Panc1 (cell line): ENCODE results near the gene MIA3. TPM values are rescaled to one million over a fixed set of nuclear protein-coding genes. Genes with fewer than 3 reads are reported as not detected.

Experiments used
- ATAC-seq: fragments of 200-7000 bp; cut with Tn5 transposase; 2 replicates; pipeline ENCODE4 v1.9.1; 2020; ENCODE audit warnings: mild to moderate bottlenecking, moderate library complexity
- Bru-seq: library from RNA; stranded (reverse); fragments of 400-500 nt; gene quantifications from one replicate; lab custom pipeline; 2021; lab: Mats Ljungman, UMichigan
- BruChase-seq, 2 experiments: library from RNA; stranded (reverse); fragments of 400-500 nt; gene quantifications; one replicate each; lab custom pipeline; 2021; lab: Mats Ljungman, UMichigan
- BruUV-seq: library from RNA; stranded (reverse); fragments of 400-500 nt; replicated peaks from 2 replicates; lab custom pipeline; 2021; lab: Mats Ljungman, UMichigan
- CTCF ChIA-PET: fragments of 300-600 bp; sonication (Branson Sonifier 250); formaldehyde crosslinking; loops from one replicate; lab custom pipeline; 2022; ENCODE audit warnings: antibody characterized with exemption; lab: Charles Lee
- POLR2A ChIA-PET: fragments of 300-600 bp; sonication (Branson Sonifier 250); formaldehyde crosslinking; loops from one replicate; lab custom pipeline; 2022; ENCODE audit warnings: antibody characterized with exemption; lab: Charles Lee
- DNase-seq: peaks from one replicate; pipeline ENCODE4 v3.0.0-alpha.2; 2010; ENCODE audit warnings: low read depth, low spot score
- H3K27ac ChIP-seq: 2 replicates; pipeline ENCODE4 v1.5.1; 2011; ENCODE audit warnings: mild to moderate bottlenecking, low read length, inconsistent platforms
- H3K27me3 ChIP-seq: fragments of 200-500 bp; sonication (Bioruptor generic); 2 replicates; pipeline ENCODE4 v1.6.0; 2014; ENCODE audit warnings: low read length, inconsistent platforms; ENCODE audit not compliant: control insufficient read depth, insufficient read depth
- H3K36me3 ChIP-seq: fragments of 200-500 bp; sonication (Bioruptor generic); 2 replicates; pipeline ENCODE4 v1.5.1; 2014; ENCODE audit warnings: inconsistent platforms, mild to moderate bottlenecking, low read length, moderate library complexity; ENCODE audit not compliant: control insufficient read depth, insufficient read depth
- H3K4me1 ChIP-seq: 2 replicates; pipeline ENCODE4 v1.5.1; 2011; ENCODE audit warnings: inconsistent platforms, mild to moderate bottlenecking, low read length, moderate library complexity; ENCODE audit not compliant: control insufficient read depth, insufficient read depth
- H3K4me3 ChIP-seq, 2 experiments: 2 replicates each; pipeline ENCODE4 v1.5.1; 2011 to 2012; ENCODE audit warnings: low read depth in 2 of 2, low read length in 2 of 2, mild to moderate bottlenecking in 2 of 2, inconsistent platforms in 1 of 2, moderate library complexity in 1 of 2
- H3K9me3 ChIP-seq: fragments of 200-500 bp; sonication (Bioruptor generic); 2 replicates; pipeline ENCODE4 v1.5.1; 2014; ENCODE audit warnings: low read depth, mild to moderate bottlenecking, inconsistent platforms, low read length, moderate library complexity; ENCODE audit not compliant: control insufficient read depth, insufficient read depth
- POLR2AphosphoS5 ChIP-seq: IDR thresholded peaks from 2 replicates; pipeline ENCODE4 v1.6.1; 2012; ENCODE audit warnings: mild to moderate bottlenecking, low read depth, low read length, moderate library complexity
- SIN3A ChIP-seq: IDR thresholded peaks from 2 replicates; pipeline ENCODE4 v1.6.1; 2012; ENCODE audit warnings: low read depth, mild to moderate bottlenecking, low read length, moderate library complexity, borderline replicate concordance; ENCODE audit not compliant: insufficient read depth
- TCF7L2 ChIP-seq: IDR thresholded peaks from 2 replicates; pipeline ENCODE4 v1.6.1; 2011; ENCODE audit warnings: mild to moderate bottlenecking, low read depth, low read length, inconsistent platforms
- in situ Hi-C: cut with HindIII; loops from 2 replicates; pipeline ENCODE4 v1.10.0; 2016; ENCODE audit warnings: low sequenced_read_pairs, low pct_unique_long_range_greater_than_20kb
- intact Hi-C: fragments of 100-400 bp; cut with micrococcal nuclease; formaldehyde crosslinking; loops from one replicate; pipeline ENCODE4 v1.10.0; 2022; ENCODE audit not compliant: unreplicated experiment
- long read RNA-seq: library from polyadenylated mRNA; unstranded; transcript quantifications from one replicate; pipeline ENCODE4 v2.0.0, GENCODE V29; 2021; ENCODE audit not compliant: unreplicated experiment
- polyA plus RNA-seq: library from polyadenylated mRNA; unstranded; fragments of >200 nt; gene quantifications from one replicate; pipeline ENCODE4 v1.2.1, GENCODE V29; 2012; ENCODE audit warnings: missing spikeins; ENCODE audit not compliant: insufficient read length
- total RNA-seq: library from RNA; stranded (reverse); gene quantifications from one replicate; pipeline ENCODE4 v1.2.1, GENCODE V29; 2021; ENCODE audit not compliant: unreplicated experiment
- TF ChIP-seq, protein P1 (sequence below), 2 experiments: IDR thresholded peaks; 2 replicates each; pipeline ENCODE4 v1.6.1; 2011 to 2012; ENCODE audit warnings: low read depth in 2 of 2, control low read depth in 1 of 2, low read length in 1 of 2, mild to moderate bottlenecking in 1 of 2, moderate library complexity in 1 of 2; ENCODE audit not compliant: insufficient read depth in 1 of 2
- TF ChIP-seq, protein P2 (sequence below): fragments of 450-650 bp; IDR thresholded peaks from 2 replicates; pipeline ENCODE4 v1.5.1; 2017; ENCODE audit warnings: mild to moderate bottlenecking

MIA3 gene, protein sequence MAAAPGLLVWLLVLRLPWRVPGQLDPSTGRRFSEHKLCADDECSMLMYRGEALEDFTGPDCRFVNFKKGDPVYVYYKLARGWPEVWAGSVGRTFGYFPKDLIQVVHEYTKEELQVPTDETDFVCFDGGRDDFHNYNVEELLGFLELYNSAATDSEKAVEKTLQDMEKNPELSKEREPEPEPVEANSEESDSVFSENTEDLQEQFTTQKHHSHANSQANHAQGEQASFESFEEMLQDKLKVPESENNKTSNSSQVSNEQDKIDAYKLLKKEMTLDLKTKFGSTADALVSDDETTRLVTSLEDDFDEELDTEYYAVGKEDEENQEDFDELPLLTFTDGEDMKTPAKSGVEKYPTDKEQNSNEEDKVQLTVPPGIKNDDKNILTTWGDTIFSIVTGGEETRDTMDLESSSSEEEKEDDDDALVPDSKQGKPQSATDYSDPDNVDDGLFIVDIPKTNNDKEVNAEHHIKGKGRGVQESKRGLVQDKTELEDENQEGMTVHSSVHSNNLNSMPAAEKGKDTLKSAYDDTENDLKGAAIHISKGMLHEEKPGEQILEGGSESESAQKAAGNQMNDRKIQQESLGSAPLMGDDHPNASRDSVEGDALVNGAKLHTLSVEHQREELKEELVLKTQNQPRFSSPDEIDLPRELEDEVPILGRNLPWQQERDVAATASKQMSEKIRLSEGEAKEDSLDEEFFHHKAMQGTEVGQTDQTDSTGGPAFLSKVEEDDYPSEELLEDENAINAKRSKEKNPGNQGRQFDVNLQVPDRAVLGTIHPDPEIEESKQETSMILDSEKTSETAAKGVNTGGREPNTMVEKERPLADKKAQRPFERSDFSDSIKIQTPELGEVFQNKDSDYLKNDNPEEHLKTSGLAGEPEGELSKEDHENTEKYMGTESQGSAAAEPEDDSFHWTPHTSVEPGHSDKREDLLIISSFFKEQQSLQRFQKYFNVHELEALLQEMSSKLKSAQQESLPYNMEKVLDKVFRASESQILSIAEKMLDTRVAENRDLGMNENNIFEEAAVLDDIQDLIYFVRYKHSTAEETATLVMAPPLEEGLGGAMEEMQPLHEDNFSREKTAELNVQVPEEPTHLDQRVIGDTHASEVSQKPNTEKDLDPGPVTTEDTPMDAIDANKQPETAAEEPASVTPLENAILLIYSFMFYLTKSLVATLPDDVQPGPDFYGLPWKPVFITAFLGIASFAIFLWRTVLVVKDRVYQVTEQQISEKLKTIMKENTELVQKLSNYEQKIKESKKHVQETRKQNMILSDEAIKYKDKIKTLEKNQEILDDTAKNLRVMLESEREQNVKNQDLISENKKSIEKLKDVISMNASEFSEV (N-terminal part only)
- total RNA-seq: 53.5 TPM
- polyA plus RNA-seq: 45.2 TPM
- percentile 72 among the genes with signal in this experiment for Bru-seq, nascent RNA
- percentile 76 among the genes with signal in this experiment for BruChase-seq, experiment 1, labeled RNA remaining after a 2-hour chase
- percentile 84 among the genes with signal in this experiment for BruChase-seq, experiment 2, labeled RNA remaining after a 6-hour chase
- long read RNA-seq, full-length matches to known transcripts: 30 of 66 reads
- long read RNA-seq, partial matches to known transcripts: 18 of 66 reads
- long read RNA-seq, other reads (novel, unspliced or antisense): 18 of 66 reads

DNA sequence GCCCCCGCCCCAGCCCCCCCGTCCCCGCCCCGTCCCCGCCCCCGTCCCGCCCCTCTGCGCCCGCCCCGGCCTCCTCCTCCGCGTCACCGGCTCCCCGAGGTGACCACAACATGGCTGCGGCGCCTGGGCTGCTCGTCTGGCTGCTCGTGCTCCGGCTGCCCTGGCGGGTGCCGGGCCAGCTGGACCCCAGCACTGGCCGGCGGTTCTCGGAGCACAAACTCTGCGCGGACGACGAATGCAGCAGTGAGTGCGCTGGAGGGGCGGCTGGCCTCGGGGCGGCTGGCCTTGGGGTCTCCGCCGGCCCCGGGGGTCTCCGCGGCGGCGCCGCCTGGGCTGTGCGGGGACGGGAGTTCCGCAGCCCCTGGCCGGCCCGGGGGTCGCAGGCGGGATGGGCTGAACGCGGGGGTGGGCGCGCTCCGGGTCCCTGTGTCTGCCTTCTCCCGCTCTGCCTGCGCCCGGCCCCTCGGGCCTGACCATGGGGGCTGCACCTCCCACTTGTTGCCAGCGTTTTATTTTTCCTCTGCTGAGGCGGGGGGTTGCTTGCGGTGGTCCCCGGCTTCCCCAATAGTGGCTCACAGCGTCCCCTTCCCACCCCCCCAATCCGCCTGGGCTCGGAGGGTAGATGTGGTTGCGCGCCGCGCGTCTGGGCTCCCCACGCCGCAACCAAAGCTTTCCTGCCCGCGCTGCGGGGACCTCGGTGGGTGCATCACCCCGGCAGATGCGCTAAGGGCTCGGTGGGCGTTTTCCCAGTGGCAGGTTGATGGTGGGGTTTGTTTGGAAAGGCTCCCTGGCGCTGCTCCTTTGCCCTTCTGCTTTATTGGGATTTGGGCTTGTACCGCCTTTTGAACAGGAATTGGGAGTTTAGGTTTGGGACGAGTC, at the start of gene MIA3:
MIA3 (plus strand) TSS at position 97 of the 879 bp plus-strand sequence; CDS start at position 111, 14 bp downstream.
- POLR2A ChIA-PET: interaction anchor here (0.5 kb wide), 2 partner anchors 157 to 313 kb away, joined by 4 to 9 read pairs; no protein-coding TSS in a partner anchor

DNA sequence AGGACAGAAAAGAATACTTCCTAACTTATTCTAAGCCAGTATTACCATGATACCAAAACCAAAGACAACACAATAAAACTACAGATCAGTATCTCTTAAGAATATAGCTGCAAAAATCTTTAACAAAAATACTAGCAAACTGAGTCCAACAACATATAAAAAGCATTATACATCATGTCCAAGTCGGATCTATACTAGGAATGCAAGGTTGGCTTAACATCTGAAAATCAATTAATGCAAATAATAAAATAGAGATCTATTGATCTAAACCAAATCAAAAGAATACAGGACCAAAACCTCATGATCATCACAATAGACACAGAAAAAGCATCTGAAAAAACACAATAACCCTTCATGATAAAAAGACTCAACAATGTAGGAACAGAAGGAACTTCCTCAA, 47.1 kb upstream of the MIA3 start:
- no peak overlapping the region for H3K27ac ChIP-seq
- CTCF ChIA-PET: no interaction called here
- intact Hi-C loops (no loop called here), in situ Hi-C loops (no loop called here)
- H3K27me3 ChIP-seq: no peaks in the 10 kb centered on the region
- no peak overlapping the region for H3K4me3 ChIP-seq
- POLR2A ChIA-PET: no interaction called here
- no peak for ATAC-seq
- no TSS peak for BruUV-seq
- peaks cover 11% of the 10 kb centered on the region for H3K36me3 ChIP-seq
- DNase-seq: no peak
- H3K4me1 ChIP-seq: no peaks in the 10 kb centered on the region
- H3K9me3 ChIP-seq: peaks cover 6% of the 10 kb centered on the region; the same call in 1 of the 2 replicates
- TF ChIP-seq, protein P1, sequence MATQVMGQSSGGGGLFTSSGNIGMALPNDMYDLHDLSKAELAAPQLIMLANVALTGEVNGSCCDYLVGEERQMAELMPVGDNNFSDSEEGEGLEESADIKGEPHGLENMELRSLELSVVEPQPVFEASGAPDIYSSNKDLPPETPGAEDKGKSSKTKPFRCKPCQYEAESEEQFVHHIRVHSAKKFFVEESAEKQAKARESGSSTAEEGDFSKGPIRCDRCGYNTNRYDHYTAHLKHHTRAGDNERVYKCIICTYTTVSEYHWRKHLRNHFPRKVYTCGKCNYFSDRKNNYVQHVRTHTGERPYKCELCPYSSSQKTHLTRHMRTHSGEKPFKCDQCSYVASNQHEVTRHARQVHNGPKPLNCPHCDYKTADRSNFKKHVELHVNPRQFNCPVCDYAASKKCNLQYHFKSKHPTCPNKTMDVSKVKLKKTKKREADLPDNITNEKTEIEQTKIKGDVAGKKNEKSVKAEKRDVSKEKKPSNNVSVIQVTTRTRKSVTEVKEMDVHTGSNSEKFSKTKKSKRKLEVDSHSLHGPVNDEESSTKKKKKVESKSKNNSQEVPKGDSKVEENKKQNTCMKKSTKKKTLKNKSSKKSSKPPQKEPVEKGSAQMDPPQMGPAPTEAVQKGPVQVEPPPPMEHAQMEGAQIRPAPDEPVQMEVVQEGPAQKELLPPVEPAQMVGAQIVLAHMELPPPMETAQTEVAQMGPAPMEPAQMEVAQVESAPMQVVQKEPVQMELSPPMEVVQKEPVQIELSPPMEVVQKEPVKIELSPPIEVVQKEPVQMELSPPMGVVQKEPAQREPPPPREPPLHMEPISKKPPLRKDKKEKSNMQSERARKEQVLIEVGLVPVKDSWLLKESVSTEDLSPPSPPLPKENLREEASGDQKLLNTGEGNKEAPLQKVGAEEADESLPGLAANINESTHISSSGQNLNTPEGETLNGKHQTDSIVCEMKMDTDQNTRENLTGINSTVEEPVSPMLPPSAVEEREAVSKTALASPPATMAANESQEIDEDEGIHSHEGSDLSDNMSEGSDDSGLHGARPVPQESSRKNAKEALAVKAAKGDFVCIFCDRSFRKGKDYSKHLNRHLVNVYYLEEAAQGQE (IDR thresholded peaks at IDR 0.05; ENCODE audit: insufficient read depth in 1 of 2, low read depth in 2 of 2, low read length in 1 of 2): no peak
- TF ChIP-seq, protein P2, sequence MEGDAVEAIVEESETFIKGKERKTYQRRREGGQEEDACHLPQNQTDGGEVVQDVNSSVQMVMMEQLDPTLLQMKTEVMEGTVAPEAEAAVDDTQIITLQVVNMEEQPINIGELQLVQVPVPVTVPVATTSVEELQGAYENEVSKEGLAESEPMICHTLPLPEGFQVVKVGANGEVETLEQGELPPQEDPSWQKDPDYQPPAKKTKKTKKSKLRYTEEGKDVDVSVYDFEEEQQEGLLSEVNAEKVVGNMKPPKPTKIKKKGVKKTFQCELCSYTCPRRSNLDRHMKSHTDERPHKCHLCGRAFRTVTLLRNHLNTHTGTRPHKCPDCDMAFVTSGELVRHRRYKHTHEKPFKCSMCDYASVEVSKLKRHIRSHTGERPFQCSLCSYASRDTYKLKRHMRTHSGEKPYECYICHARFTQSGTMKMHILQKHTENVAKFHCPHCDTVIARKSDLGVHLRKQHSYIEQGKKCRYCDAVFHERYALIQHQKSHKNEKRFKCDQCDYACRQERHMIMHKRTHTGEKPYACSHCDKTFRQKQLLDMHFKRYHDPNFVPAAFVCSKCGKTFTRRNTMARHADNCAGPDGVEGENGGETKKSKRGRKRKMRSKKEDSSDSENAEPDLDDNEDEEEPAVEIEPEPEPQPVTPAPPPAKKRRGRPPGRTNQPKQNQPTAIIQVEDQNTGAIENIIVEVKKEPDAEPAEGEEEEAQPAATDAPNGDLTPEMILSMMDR: no peak
- TF ChIP-seq POLR2AphosphoS5 (no peak), TCF7L2 (no peak), SIN3A (no peak)

More for the DNA sequence above, at the start of gene MIA3:
- Histone ChIP-seq H3K36me3 (peaks cover 5% of the 10 kb centered on the region; the same call in 1 of the 2 replicates), H3K27ac (peak within 1 kb of the TSS; percentile 49), H3K4me1 (peaks cover 16% of the 10 kb centered on the region), H3K9me3 (no peaks in the 10 kb centered on the region), H3K27me3 (peaks cover 8% of the 10 kb centered on the region; the same call in 1 of the 2 replicates), H3K4me3 (peak within 1 kb of the TSS; percentile 82 to 88)
- no peak for DNase-seq
- CTCF ChIA-PET: no interaction called here
- intact Hi-C loops (no loop called here), in situ Hi-C loops (no loop called here)
- BruUV-seq: no TSS peak
- peak; percentile 84 for ATAC-seq
- TF ChIP-seq POLR2AphosphoS5: peak; percentile 42; the same call in 1 of the 2 replicates
- TF ChIP-seq, protein P1 (IDR thresholded peaks at IDR 0.05; ENCODE audit: insufficient read depth in 1 of 2, low read depth in 2 of 2, low read length in 1 of 2): no peak
